ENCODE measurements around the gene AGK. TPM values are rescaled to one million over a fixed set of nuclear protein-coding genes. Genes with fewer than 3 reads are reported as not detected.

Gene AGK
- total RNA-seq, 4 donors from 2014 or later = 21.0 to 30.8 (median 25.5) TPM

- 85% methylated on average over 3 of the region's 3 CpGs for WGBS, 2 donors (ENCODE audit: low coverage in 1 of 2)
- Histone ChIP-seq H3K4me3 (no peak overlapping the region), H3K36me3 (no peaks in the 10 kb centered on the region), H3K9me3 (no peaks in the 10 kb centered on the region), H3K27me3 (no peaks in the 10 kb centered on the region), H3K27ac (no peak overlapping the region), H3K4me1 (peaks cover 0 to 28% (median 0%) of the 10 kb centered on the region in 3 donors)
- ATAC-seq = no peak
- TF ChIP-seq EP300 (IDR thresholded peaks at IDR 0.05) (no peak), POLR2A (IDR thresholded peaks at IDR 0.05) (no peak), CTCF (IDR thresholded peaks at IDR 0.05) (no peak), POLR2AphosphoS5 (IDR thresholded peaks at IDR 0.05) (no peak)
These were observed 141.9 kb downstream of the AGK start for GRCh38 chr7:141693082-141693481.

GRCh38 chr7:141695803-141696289 lies 144.6 kb downstream of the AGK start:
- 76 to 88% methylated on average over 1 to 4 of the region's 6 CpGs for WGBS, 2 donors (ENCODE audit: low coverage in 1 of 2)
- H3K9me3 ChIP-seq = no peaks in the 10 kb centered on the region
- H3K27me3 ChIP-seq = no peaks in the 10 kb centered on the region
- TF ChIP-seq CTCF (IDR thresholded peaks at IDR 0.05) (no peak), EP300 (IDR thresholded peaks at IDR 0.05) (no peak), POLR2A (IDR thresholded peaks at IDR 0.05) (no peak), POLR2AphosphoS5 (IDR thresholded peaks at IDR 0.05) (no peak)
- no peak overlapping the region for H3K27ac ChIP-seq
- ATAC-seq = no peak
- peaks cover 0 to 54% (median 3%) of the 10 kb centered on the region in 3 donors for H3K4me1 ChIP-seq
- no peak overlapping the region for H3K4me3 ChIP-seq
- H3K36me3 ChIP-seq = no peaks in the 10 kb centered on the region

- no peak overlapping the region for H3K27ac ChIP-seq
- 33 to 44% methylated on average over 2 of the region's 2 CpGs for WGBS, 2 donors (ENCODE audit: low coverage in 1 of 2)
These were observed 145.1 kb downstream of the AGK start for GRCh38 chr7:141696348-141696747.

GRCh38 chr7:141697211-141697871 lies 146.1 kb downstream of the AGK start:
- WGBS, 2 donors (ENCODE audit: low coverage in 1 of 2) = 55 to 71% methylated on average over 10 of the region's 10 CpGs
- H3K27me3 ChIP-seq = no peaks in the 10 kb centered on the region
- no peak for ATAC-seq
- no peak overlapping the region for H3K27ac ChIP-seq
- H3K36me3 ChIP-seq = no peaks in the 10 kb centered on the region
- no peak overlapping the region for H3K4me3 ChIP-seq
- H3K4me1 ChIP-seq = peaks cover 0 to 56% (median 4%) of the 10 kb centered on the region in 3 donors
- TF ChIP-seq EP300 (IDR thresholded peaks at IDR 0.05) (no peak), CTCF (IDR thresholded peaks at IDR 0.05) (no peak), POLR2AphosphoS5 (IDR thresholded peaks at IDR 0.05) (no peak), POLR2A (IDR thresholded peaks at IDR 0.05) (no peak)
- H3K9me3 ChIP-seq = no peaks in the 10 kb centered on the region

More at GRCh38 chr7:141696348-141696747, 145.1 kb downstream of the AGK start:
- TF ChIP-seq POLR2AphosphoS5 (IDR thresholded peaks at IDR 0.05) (no peak), CTCF (IDR thresholded peaks at IDR 0.05) (no peak), POLR2A (IDR thresholded peaks at IDR 0.05) (no peak), EP300 (IDR thresholded peaks at IDR 0.05) (no peak)
- H3K4me3 ChIP-seq = no peak overlapping the region
- no peaks in the 10 kb centered on the region for H3K36me3 ChIP-seq
- peaks cover 0 to 56% (median 4%) of the 10 kb centered on the region in 3 donors for H3K4me1 ChIP-seq
- H3K27me3 ChIP-seq = no peaks in the 10 kb centered on the region
- H3K9me3 ChIP-seq = no peaks in the 10 kb centered on the region
- no peak for ATAC-seq
